ENCODE results near the gene NF2.

DNA sequence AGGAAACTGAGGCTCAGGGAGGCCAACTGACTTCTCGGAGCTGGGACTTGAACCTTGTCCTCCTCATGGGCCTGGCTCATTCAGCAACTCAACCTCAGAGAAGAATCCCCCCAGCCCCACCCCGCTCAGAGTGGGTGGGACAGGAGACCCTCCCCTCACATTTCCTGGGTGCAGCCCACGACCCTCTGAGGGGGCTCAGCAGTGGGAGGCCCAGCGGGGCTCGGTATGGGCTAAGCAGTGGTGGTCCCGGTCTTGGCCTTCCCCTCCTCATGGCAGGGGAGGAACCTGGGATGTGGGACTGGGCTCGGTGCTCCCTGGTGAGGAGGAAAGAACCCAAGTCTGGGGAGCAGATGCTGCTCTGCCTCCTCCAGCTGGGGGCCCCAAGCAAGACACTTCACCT lies 102.2 kb downstream of the NF2 start:
- no peak for TF ChIP-seq JAZF1 (CRISPR knock-in tag; IDR thresholded peaks at IDR 0.05)
- no peak for TF ChIP-seq JUN (CRISPR knock-in tag; IDR thresholded peaks at IDR 0.05)
- TF ChIP-seq SP1 (CRISPR knock-in tag; conservative IDR thresholded peaks at IDR 0.05) = no peak
- TF ChIP-seq ZNF423 (CRISPR knock-in tag; IDR thresholded peaks at IDR 0.05) = no peak
- TF ChIP-seq, protein P1, sequence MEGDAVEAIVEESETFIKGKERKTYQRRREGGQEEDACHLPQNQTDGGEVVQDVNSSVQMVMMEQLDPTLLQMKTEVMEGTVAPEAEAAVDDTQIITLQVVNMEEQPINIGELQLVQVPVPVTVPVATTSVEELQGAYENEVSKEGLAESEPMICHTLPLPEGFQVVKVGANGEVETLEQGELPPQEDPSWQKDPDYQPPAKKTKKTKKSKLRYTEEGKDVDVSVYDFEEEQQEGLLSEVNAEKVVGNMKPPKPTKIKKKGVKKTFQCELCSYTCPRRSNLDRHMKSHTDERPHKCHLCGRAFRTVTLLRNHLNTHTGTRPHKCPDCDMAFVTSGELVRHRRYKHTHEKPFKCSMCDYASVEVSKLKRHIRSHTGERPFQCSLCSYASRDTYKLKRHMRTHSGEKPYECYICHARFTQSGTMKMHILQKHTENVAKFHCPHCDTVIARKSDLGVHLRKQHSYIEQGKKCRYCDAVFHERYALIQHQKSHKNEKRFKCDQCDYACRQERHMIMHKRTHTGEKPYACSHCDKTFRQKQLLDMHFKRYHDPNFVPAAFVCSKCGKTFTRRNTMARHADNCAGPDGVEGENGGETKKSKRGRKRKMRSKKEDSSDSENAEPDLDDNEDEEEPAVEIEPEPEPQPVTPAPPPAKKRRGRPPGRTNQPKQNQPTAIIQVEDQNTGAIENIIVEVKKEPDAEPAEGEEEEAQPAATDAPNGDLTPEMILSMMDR (IDR thresholded peaks at IDR 0.05) = no peak

All from WTC11 (cell line).